Epithelial cell of esophagus (primary cell): ENCODE data around the gene PSMG1.

Experiments
- DNase-seq: peaks from one replicate; pipeline ENCODE4 v3.0.0; 2010; ENCODE audit warnings: low read depth
- H3K4me3 ChIP-seq: 2 replicates; pipeline ENCODE4 v1.5.1; 2011; ENCODE audit warnings: mild to moderate bottlenecking, low read length, control low read depth
- TF ChIP-seq, protein P1 (sequence below): IDR thresholded peaks from 2 replicates; pipeline ENCODE4 v1.5.1; 2011; ENCODE audit warnings: low read depth, mild to moderate bottlenecking, low read length, control low read depth, inconsistent platforms; ENCODE audit not compliant: insufficient read depth; ENCODE audit errors: missing control alignments

The PSMG1 gene

DNA sequence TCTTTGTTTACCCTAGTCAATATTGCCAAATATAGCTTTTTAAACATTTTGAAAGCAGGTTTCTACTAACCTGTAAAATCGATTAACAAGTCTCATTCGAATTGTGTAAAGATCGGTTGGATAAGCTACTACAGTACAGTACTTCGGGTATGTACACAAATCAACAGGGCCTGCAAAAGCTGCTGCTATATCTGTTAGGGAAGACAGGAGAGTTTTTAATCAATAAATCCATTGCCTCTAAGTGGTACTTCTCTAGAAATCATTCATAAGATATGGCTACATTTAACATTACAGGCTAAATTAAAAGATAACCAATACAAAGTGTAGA lies 34.8 kb upstream of the PSMG1 start:
- TF ChIP-seq, protein P1, sequence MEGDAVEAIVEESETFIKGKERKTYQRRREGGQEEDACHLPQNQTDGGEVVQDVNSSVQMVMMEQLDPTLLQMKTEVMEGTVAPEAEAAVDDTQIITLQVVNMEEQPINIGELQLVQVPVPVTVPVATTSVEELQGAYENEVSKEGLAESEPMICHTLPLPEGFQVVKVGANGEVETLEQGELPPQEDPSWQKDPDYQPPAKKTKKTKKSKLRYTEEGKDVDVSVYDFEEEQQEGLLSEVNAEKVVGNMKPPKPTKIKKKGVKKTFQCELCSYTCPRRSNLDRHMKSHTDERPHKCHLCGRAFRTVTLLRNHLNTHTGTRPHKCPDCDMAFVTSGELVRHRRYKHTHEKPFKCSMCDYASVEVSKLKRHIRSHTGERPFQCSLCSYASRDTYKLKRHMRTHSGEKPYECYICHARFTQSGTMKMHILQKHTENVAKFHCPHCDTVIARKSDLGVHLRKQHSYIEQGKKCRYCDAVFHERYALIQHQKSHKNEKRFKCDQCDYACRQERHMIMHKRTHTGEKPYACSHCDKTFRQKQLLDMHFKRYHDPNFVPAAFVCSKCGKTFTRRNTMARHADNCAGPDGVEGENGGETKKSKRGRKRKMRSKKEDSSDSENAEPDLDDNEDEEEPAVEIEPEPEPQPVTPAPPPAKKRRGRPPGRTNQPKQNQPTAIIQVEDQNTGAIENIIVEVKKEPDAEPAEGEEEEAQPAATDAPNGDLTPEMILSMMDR = no peak
- no peak overlapping the region for H3K4me3 ChIP-seq
- DNase-seq = no peak

DNA sequence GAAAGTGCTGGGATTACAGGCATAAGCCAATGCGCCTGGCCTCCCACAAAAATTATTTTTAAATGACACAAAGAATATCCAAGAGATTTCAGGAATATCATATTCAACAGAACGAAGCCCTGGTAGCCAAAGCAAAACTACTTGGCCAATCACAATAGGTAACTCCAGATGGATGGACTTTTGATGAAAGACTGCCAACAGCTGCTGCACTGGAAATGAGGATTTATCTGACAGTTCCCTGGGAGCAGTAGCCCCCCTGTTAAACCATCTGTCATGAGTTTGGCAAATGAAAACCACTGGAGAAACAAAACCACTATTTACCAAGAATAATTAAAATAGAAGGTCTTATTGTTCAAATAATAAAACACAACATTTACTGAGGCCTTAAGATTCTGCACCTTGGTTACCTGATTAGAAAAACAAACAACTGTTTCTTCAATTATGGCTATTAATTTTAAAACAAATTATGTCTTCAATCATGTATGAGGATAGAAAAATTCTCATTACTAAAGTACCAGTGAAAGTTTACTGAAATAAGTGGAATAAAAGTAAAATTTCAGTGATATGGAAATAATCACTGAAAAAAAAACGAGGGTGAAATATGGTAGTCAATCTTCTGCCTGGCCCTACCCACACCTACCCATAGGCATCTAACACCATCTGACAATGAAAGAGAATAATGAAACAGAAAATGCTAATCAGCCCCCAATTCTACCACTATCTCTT lies 34.3 kb upstream of the PSMG1 start:
- TF ChIP-seq, protein P1 = no peak
- no peak for DNase-seq
- no peak overlapping the region for H3K4me3 ChIP-seq

DNA sequence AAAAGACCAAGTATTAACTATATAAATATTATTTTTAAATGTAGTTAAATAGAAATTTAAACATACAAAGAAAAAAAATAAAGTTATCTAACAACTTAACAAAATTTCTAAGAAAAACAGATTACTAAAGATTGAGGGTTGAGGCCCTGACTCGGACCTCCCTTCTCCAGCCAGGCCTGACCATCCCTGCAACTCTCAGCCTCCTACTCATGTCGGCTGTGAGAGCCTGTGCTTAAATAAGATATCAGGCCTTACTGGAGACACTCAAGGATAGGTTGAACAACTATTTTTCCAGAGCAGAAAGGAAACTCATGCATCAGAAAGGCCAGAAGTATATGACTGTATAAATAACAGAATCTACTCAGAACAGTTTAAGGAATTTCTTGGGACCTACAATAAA lies 33.0 kb upstream of the PSMG1 start:
- TF ChIP-seq, protein P1 = no peak
- no peak overlapping the region for H3K4me3 ChIP-seq
- no peak for DNase-seq

DNA sequence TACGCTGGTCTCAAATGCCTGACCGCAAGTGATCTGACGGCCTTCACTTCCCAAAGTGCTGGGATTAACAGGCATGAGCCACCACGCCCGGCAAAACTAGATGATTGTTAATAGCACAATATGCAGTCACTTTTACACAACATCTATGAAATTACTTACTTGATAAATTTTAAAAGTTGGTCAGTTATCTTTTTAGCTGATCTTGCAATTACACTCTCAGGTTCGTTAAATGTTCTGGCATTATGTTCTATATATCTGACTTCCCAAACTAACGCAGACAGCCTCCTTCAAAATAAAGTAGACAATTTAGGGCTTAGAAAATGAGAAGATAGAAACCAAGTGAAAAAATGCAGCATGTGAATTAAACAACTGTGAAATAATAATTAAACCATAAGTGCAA lies 31.8 kb upstream of the PSMG1 start:
- no peak overlapping the region for H3K4me3 ChIP-seq
- TF ChIP-seq, protein P1 = no peak
- DNase-seq = no peak

DNA sequence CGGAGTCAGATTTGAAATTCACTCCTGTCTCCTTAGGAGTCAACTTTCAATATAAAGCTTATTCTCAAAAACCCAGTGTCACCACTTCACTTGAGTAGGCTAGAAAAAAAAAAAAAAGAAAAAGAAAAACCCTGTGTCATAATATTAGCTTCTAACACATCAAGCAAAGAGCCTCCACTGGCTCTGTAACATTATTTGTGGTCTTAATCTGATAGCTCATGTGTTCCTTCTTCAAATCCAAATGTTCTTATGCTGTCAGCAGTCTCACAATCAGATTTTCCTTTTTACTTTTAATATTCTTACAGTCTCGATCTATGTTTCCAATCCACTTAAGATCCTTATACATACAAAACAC lies 26.1 kb upstream of the PSMG1 start:
- TF ChIP-seq, protein P1 = no peak
- H3K4me3 ChIP-seq = no peak overlapping the region
- DNase-seq = no peak

DNA sequence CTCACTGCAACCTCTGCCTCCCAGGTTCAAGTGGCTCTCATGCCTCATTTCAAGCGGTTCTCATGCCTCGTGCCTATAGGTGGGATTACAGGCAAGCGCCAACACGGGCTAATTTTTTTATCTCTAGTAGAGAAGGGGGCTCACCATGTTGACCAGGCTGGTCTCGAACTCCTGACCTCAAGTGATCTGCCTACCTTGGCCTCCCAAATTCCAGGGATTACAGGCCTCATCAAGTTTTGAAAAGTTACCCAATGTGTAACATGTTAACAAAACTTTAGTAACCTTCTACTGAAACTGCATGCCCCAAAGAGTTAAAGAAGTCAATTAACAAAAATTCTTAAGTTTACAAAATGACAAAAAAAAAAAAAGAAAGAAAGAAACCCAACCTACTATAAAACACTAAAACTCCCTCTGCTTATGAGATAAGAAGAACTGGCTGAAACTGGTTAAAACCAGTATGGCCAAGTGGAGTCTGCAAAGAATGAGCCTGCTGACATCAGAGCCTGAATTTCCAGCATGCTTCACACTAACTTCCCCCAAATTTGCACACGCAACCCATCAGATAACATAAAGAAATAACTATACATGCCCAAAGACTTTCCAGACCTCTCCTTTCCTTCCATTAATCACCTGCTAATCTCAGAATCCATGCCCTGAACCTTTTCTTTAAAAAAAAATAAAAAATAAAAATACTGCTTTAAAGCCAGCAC lies 25.5 kb upstream of the PSMG1 start:
- H3K4me3 ChIP-seq = no peak overlapping the region
- TF ChIP-seq, protein P1 = no peak
- no peak for DNase-seq

DNA sequence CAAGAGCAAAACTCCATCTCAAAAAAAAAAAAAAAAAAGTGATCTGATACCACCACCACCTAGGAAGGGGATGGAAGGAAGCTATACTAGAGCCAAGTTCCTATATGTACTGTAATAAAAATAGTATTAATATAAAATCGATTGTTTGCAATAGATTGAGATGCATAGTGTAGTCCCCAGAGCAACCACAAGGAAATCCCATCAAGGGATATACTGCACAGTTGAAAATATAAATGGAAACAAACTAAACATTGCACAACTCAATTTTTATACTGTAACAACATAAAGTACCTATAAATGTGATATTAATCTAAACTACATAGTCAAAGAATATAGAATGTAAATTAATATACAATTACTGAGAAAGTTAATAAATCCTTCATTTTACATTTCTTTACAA lies 20.9 kb upstream of the PSMG1 start:
- TF ChIP-seq, protein P1 = peak; percentile 23
- DNase-seq = no peak
- no peak overlapping the region for H3K4me3 ChIP-seq
